ENCODE results near the gene TSPAN5. TPM values are rescaled to one million over a fixed set of nuclear protein-coding genes. Genes with fewer than 3 reads are reported as not detected.

The TSPAN5 gene
- total and polyA plus RNA-seq, 2 donors: 4.7 to 10.3 TPM

DNA sequence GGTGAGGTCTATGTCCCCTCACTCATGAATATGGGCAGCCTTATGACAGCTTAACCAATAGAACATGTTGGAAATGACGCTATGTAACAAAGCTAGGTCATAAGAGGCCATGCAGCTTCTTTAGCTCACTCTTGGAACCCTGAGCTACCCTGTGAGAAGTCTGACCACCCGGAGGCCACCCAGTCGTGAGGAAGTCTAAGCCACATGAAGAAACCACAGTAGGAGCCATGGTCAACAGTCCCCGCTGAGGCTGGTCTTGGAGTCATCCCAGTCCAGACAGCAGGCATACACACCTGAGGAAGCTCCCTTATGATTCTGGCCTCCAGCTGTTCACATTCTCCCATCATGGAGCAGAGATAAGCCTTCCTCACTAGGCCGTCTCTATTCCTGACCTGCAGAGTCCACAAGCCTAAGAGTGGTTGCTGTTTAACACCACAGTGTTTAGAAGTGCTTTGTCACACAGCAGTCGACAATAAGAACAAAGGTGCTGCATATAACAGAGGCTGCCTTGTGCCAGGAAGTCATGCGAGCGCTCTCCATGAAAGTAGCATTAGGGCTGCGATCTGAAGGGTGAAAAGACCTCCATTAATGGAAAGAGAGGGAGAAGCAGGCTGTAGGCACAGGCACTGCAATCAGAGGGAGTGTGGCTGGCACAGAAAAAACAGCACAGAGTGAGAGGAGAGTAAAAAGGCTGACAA is 38.2 kb downstream of the TSPAN5 start:
- no peaks in the 10 kb centered on the region for H3K36me3 ChIP-seq (ENCODE audit: control insufficient read depth in 2 of 2, insufficient read depth in 2 of 2, low read length in 1 of 2)
- 94% methylated on average over 9 of the region's 9 CpGs for WGBS
- DNase-seq (ENCODE audit: low read depth in 6 of 9, low spot score in 9 of 9): peak in 2 of 9 donors; percentile 26 to 63
- H3K27ac ChIP-seq (ENCODE audit: low read depth in 1 of 2, low read length in 1 of 2): no peak overlapping the region
- H3K4me1 ChIP-seq (ENCODE audit: control insufficient read depth in 2 of 2, insufficient read depth in 2 of 2, low read length in 2 of 2): peaks cover 4 to 10% of the 10 kb centered on the region in 2 donors
- no peaks in the 10 kb centered on the region for H3K27me3 ChIP-seq (ENCODE audit: control insufficient read depth in 2 of 2, insufficient read depth in 1 of 2, low read length in 1 of 2)
- H3K9me3 ChIP-seq (ENCODE audit: control insufficient read depth in 2 of 2, insufficient read depth in 1 of 2, low read length in 1 of 2): no peaks in the 10 kb centered on the region
- H3K4me3 ChIP-seq (ENCODE audit: low read length in 2 of 2): no peak overlapping the region

- H3K4me3 ChIP-seq (ENCODE audit: low read length in 2 of 2): no peak overlapping the region
- H3K27me3 ChIP-seq (ENCODE audit: control insufficient read depth in 2 of 2, insufficient read depth in 1 of 2, low read length in 1 of 2): no peaks in the 10 kb centered on the region
- no peaks in the 10 kb centered on the region for H3K36me3 ChIP-seq (ENCODE audit: control insufficient read depth in 2 of 2, insufficient read depth in 2 of 2, low read length in 1 of 2)
- DNase-seq (ENCODE audit: low read depth in 6 of 9, low spot score in 9 of 9): no peak
- no peak overlapping the region for H3K27ac ChIP-seq (ENCODE audit: low read depth in 1 of 2, low read length in 1 of 2)
- H3K9me3 ChIP-seq (ENCODE audit: control insufficient read depth in 2 of 2, insufficient read depth in 1 of 2, low read length in 1 of 2): no peaks in the 10 kb centered on the region
- peaks cover 4 to 9% of the 10 kb centered on the region in 2 donors for H3K4me1 ChIP-seq (ENCODE audit: control insufficient read depth in 2 of 2, insufficient read depth in 2 of 2, low read length in 2 of 2)
- 96% methylated on average over 2 of the region's 2 CpGs for WGBS
Observed at GRCh38 chr4:98619180-98619579, 39.2 kb downstream of the TSPAN5 start.

DNA sequence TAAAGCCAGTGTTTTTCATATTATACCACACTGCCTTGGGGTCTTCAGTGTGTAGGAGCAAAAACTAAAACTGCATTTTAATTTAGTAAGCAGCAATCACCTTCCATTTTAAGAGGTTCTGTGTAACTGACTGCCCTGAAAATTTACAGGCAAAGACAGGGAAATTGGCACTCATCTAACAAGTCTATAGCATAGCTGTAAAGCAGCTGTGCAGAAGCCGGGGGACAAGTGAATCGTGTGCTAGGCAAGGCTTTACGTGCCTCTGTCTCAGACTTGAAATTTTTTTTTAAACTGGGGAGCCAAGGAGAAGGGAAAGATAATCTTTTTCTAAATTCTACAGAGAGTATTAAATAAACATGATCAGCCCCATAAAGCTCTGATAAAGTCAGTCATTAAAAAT is 39.7 kb downstream of the TSPAN5 start:
- no peak for DNase-seq (ENCODE audit: low read depth in 6 of 9, low spot score in 9 of 9)
- no peaks in the 10 kb centered on the region for H3K9me3 ChIP-seq (ENCODE audit: control insufficient read depth in 2 of 2, insufficient read depth in 1 of 2, low read length in 1 of 2)
- H3K4me3 ChIP-seq (ENCODE audit: low read length in 2 of 2): no peak overlapping the region
- H3K36me3 ChIP-seq (ENCODE audit: control insufficient read depth in 2 of 2, insufficient read depth in 2 of 2, low read length in 1 of 2): no peaks in the 10 kb centered on the region
- no peak overlapping the region for H3K27ac ChIP-seq (ENCODE audit: low read depth in 1 of 2, low read length in 1 of 2)
- WGBS: 95% methylated on average over 3 of the region's 3 CpGs
- H3K4me1 ChIP-seq (ENCODE audit: control insufficient read depth in 2 of 2, insufficient read depth in 2 of 2, low read length in 2 of 2): peaks cover 4 to 9% of the 10 kb centered on the region in 2 donors
- no peaks in the 10 kb centered on the region for H3K27me3 ChIP-seq (ENCODE audit: control insufficient read depth in 2 of 2, insufficient read depth in 1 of 2, low read length in 1 of 2)

GRCh38 chr4:98617358-98618047 is 40.9 kb downstream of the TSPAN5 start:
- no peak for DNase-seq (ENCODE audit: low read depth in 6 of 9, low spot score in 9 of 9)
- Histone ChIP-seq H3K27ac (ENCODE audit: low read depth in 1 of 2, low read length in 1 of 2) (no peak overlapping the region), H3K27me3 (ENCODE audit: control insufficient read depth in 2 of 2, insufficient read depth in 1 of 2, low read length in 1 of 2) (no peaks in the 10 kb centered on the region), H3K4me3 (ENCODE audit: low read length in 2 of 2) (no peak overlapping the region), H3K4me1 (ENCODE audit: control insufficient read depth in 2 of 2, insufficient read depth in 2 of 2, low read length in 2 of 2) (peaks cover 8 to 14% of the 10 kb centered on the region in 2 donors), H3K36me3 (ENCODE audit: control insufficient read depth in 2 of 2, insufficient read depth in 2 of 2, low read length in 1 of 2) (no peaks in the 10 kb centered on the region), H3K9me3 (ENCODE audit: control insufficient read depth in 2 of 2, insufficient read depth in 1 of 2, low read length in 1 of 2) (no peaks in the 10 kb centered on the region)
- 93% methylated on average over 2 of the region's 2 CpGs for WGBS

DNA sequence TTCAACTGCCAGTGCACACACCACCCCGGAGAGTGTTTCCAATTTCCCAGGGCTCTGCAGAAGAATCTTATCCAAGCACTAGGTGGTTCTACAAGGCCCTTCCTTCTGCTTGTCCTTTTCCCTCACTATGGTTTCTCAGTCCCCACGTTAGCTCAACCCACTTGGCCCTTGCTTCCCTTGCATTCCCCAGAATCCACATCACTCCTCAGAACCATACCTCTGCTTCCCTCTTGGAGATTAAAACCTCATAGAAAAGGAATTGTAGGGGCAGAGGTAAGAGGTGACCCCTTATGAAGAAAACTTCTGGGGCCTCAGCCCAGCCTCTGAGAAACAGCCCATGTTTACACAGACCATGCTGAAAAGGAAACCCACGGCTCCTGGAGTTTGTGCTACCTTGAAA is 42.4 kb downstream of the TSPAN5 start:
- WGBS: 96% methylated on average over 3 of the region's 3 CpGs

DNA sequence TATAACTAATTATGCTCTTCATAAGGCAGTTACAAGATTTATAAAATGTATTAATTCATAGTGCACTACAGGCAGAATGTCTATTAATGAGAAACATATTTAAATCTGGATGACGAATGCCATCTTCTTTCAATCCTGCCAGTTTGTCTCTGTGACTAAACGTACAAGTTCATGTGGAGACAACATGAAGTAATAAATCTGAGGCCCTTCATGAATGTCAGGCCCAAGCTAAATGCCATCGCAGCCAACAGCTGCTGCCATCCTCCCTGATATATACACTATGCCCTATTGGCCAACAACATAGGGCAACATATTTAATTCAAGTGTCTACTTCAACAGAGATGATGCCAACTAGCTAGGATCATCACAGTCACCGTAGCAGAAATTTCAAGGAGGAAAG is 43.7 kb downstream of the TSPAN5 start:
- whole genome bisulfite sequencing: 73% methylated on average over 4 of the region's 4 CpGs
- Histone ChIP-seq H3K9me3 (ENCODE audit: control insufficient read depth in 2 of 2, insufficient read depth in 1 of 2, low read length in 1 of 2) (no peaks in the 10 kb centered on the region), H3K36me3 (ENCODE audit: control insufficient read depth in 2 of 2, insufficient read depth in 2 of 2, low read length in 1 of 2) (no peaks in the 10 kb centered on the region), H3K27me3 (ENCODE audit: control insufficient read depth in 2 of 2, insufficient read depth in 1 of 2, low read length in 1 of 2) (no peaks in the 10 kb centered on the region), H3K4me1 (ENCODE audit: control insufficient read depth in 2 of 2, insufficient read depth in 2 of 2, low read length in 2 of 2) (peaks cover 16 to 33% of the 10 kb centered on the region in 2 donors), H3K4me3 (ENCODE audit: low read length in 2 of 2) (no peak overlapping the region), H3K27ac (ENCODE audit: low read depth in 1 of 2, low read length in 1 of 2) (no peak overlapping the region)
- DNase-seq (ENCODE audit: low read depth in 6 of 9, low spot score in 9 of 9): no peak

More for the DNA sequence above, 42.4 kb downstream of the TSPAN5 start:
- Histone ChIP-seq H3K36me3 (ENCODE audit: control insufficient read depth in 2 of 2, insufficient read depth in 2 of 2, low read length in 1 of 2) (no peaks in the 10 kb centered on the region), H3K27me3 (ENCODE audit: control insufficient read depth in 2 of 2, insufficient read depth in 1 of 2, low read length in 1 of 2) (no peaks in the 10 kb centered on the region), H3K4me3 (ENCODE audit: low read length in 2 of 2) (no peak overlapping the region), H3K27ac (ENCODE audit: low read depth in 1 of 2, low read length in 1 of 2) (no peak overlapping the region), H3K4me1 (ENCODE audit: control insufficient read depth in 2 of 2, insufficient read depth in 2 of 2, low read length in 2 of 2) (peaks cover 13 to 25% of the 10 kb centered on the region in 2 donors), H3K9me3 (ENCODE audit: control insufficient read depth in 2 of 2, insufficient read depth in 1 of 2, low read length in 1 of 2) (no peaks in the 10 kb centered on the region)
- no peak for DNase-seq (ENCODE audit: low read depth in 6 of 9, low spot score in 9 of 9)

GRCh38 chr4:98614094-98614493 is 44.3 kb downstream of the TSPAN5 start:
- DNase-seq (ENCODE audit: low read depth in 6 of 9, low spot score in 9 of 9): no peak
- Histone ChIP-seq H3K9me3 (ENCODE audit: control insufficient read depth in 2 of 2, insufficient read depth in 1 of 2, low read length in 1 of 2) (no peaks in the 10 kb centered on the region), H3K27me3 (ENCODE audit: control insufficient read depth in 2 of 2, insufficient read depth in 1 of 2, low read length in 1 of 2) (no peaks in the 10 kb centered on the region), H3K4me1 (ENCODE audit: control insufficient read depth in 2 of 2, insufficient read depth in 2 of 2, low read length in 2 of 2) (peaks cover 22 to 39% of the 10 kb centered on the region in 2 donors), H3K36me3 (ENCODE audit: control insufficient read depth in 2 of 2, insufficient read depth in 2 of 2, low read length in 1 of 2) (no peaks in the 10 kb centered on the region), H3K27ac (ENCODE audit: low read depth in 1 of 2, low read length in 1 of 2) (no peak overlapping the region), H3K4me3 (ENCODE audit: low read length in 2 of 2) (no peak overlapping the region)
- WGBS: 97% methylated on average over 3 of the region's 3 CpGs

GRCh38 chr4:98613453-98614075 is 44.8 kb downstream of the TSPAN5 start:
- DNase-seq (ENCODE audit: low read depth in 6 of 9, low spot score in 9 of 9): no peak
- Histone ChIP-seq H3K27ac (ENCODE audit: low read depth in 1 of 2, low read length in 1 of 2) (no peak overlapping the region), H3K27me3 (ENCODE audit: control insufficient read depth in 2 of 2, insufficient read depth in 1 of 2, low read length in 1 of 2) (no peaks in the 10 kb centered on the region), H3K36me3 (ENCODE audit: control insufficient read depth in 2 of 2, insufficient read depth in 2 of 2, low read length in 1 of 2) (no peaks in the 10 kb centered on the region), H3K4me1 (ENCODE audit: control insufficient read depth in 2 of 2, insufficient read depth in 2 of 2, low read length in 2 of 2) (peaks cover 27 to 44% of the 10 kb centered on the region in 2 donors), H3K4me3 (ENCODE audit: low read length in 2 of 2) (no peak overlapping the region), H3K9me3 (ENCODE audit: control insufficient read depth in 2 of 2, insufficient read depth in 1 of 2, low read length in 1 of 2) (no peaks in the 10 kb centered on the region)
- 96% methylated on average over 4 of the region's 4 CpGs for WGBS

Data from thymus (tissue), 11 donors.